Common myeloid progenitor, CD34-positive (primary cell): ENCODE results near the gene ALG9.
"Not testable (repeated sequence)": the region's sequence is repeated elsewhere in the genome, so short reads cannot be mapped to it uniquely, and the experiment has no call there.

ENCODE experiments used
- CTCF ChIA-PET: fragments of 350-600 bp; sonication (Branson Sonifier 250); formaldehyde crosslinking; loops from one replicate; lab custom pipeline; 2021; ENCODE audit warnings: antibody characterized with exemption; lab: Charles Lee
- POLR2A ChIA-PET: fragments of 350-600 bp; sonication (Branson Sonifier 250); formaldehyde crosslinking; loops from one replicate; lab custom pipeline; 2021; ENCODE audit warnings: antibody characterized with exemption; lab: Charles Lee
- DNase-seq, 3 donors: peaks; one replicate each; pipeline versions ENCODE4 v3.0.0 to v3.0.0-alpha.2; 2013
- H3K27ac ChIP-seq, 2 experiments: 1 replicate in 1 of 2; 2 replicates in 1 of 2; pipeline ENCODE4 v1.7.0; 2013; ENCODE audit warnings: inconsistent platforms in 2 of 2, low read length in 2 of 2, mild to moderate bottlenecking in 2 of 2, low read depth in 1 of 2, moderate library complexity in 1 of 2; ENCODE audit not compliant: severe bottlenecking in 2 of 2, insufficient read depth in 1 of 2, poor library complexity in 1 of 2
- H3K27me3 ChIP-seq, 5 experiments: replicated peaks in 2 of 5; 1 replicate in 3 of 5; 2 replicates in 2 of 5; pipeline versions ENCODE4 v1.6.1 to v1.7.0; 2013; ENCODE audit warnings: low read length in 4 of 5, mild to moderate bottlenecking in 2 of 5, moderate library complexity in 2 of 5, inconsistent platforms in 1 of 5; ENCODE audit not compliant: insufficient read depth in 5 of 5, control insufficient read depth in 4 of 5
- H3K36me3 ChIP-seq, 4 experiments: 1 replicate in 2 of 4; 2 replicates in 2 of 4; pipeline versions ENCODE4 v1.6.1 to v1.7.0; 2013; ENCODE audit warnings: low read length in 3 of 4, control low read depth in 1 of 4, mild to moderate bottlenecking in 1 of 4; ENCODE audit not compliant: control insufficient read depth in 4 of 4, insufficient read depth in 4 of 4
- H3K4me1 ChIP-seq, 4 experiments: 1 replicate in 3 of 4; 2 replicates in 1 of 4; pipeline versions ENCODE4 v1.6.1 to v1.7.1; 2013; ENCODE audit warnings: low read length in 3 of 4, mild to moderate bottlenecking in 3 of 4, control low read depth in 1 of 4, inconsistent platforms in 1 of 4, moderate library complexity in 1 of 4; ENCODE audit not compliant: control insufficient read depth in 4 of 4, insufficient read depth in 4 of 4; ENCODE audit errors: control extremely low read depth in 1 of 4
- H3K4me3 ChIP-seq, 7 experiments: 1 replicate in 4 of 7; 2 replicates in 3 of 7; pipeline versions ENCODE4 v1.5.1 to v1.7.0; 2013; ENCODE audit warnings: mild to moderate bottlenecking in 7 of 7, low read length in 6 of 7, moderate library complexity in 6 of 7, inconsistent platforms in 2 of 7, low read depth in 2 of 7, control low read depth in 1 of 7; ENCODE audit not compliant: insufficient read depth in 4 of 7, control insufficient read depth in 1 of 7; ENCODE audit errors: extremely low read depth in 1 of 7
- H3K9me3 ChIP-seq, 5 experiments: 1 replicate in 4 of 5; 2 replicates in 1 of 5; pipeline versions ENCODE4 v1.6.1 to v1.7.1; 2013; ENCODE audit warnings: low read length in 4 of 5, mild to moderate bottlenecking in 2 of 5, inconsistent platforms in 1 of 5, low read depth in 1 of 5, moderate library complexity in 1 of 5; ENCODE audit not compliant: control insufficient read depth in 4 of 5, insufficient read depth in 2 of 5; ENCODE audit errors: control extremely low read depth in 1 of 5
- WGBS: methylation state at CpG from one replicate; pipeline ENCODE4 v1.1.5; 2013; ENCODE audit not compliant: insufficient coverage; 5-methylcytosine and 5-hydroxymethylcytosine counted together

ALG9 gene

GRCh38 chr11:111908639-111909305 lies 37.4 kb upstream of the ALG9 start:
- Histone ChIP-seq H3K4me3 (no peak overlapping the region), H3K36me3 (no peaks in the 10 kb centered on the region), H3K27ac (no peak overlapping the region), H3K4me1 (no peaks in the 10 kb centered on the region), H3K9me3 (peaks cover 0 to 3% (median 0%) of the 10 kb centered on the region in 5 experiments), H3K27me3 (peaks cover 9 to 40% (median 24%) of the 10 kb centered on the region in 5 experiments)
- CTCF ChIA-PET = interaction anchor here (2.2 kb wide), 1 partner anchor 16 kb away, joined by 6 read pairs; no protein-coding TSS in a partner anchor
- POLR2A ChIA-PET = no interaction called here
- DNase-seq = no peak
- WGBS = 92% methylated on average over 5 of the region's 5 CpGs

GRCh38 chr11:111906680-111907079 lies 35.3 kb upstream of the ALG9 start:
- Histone ChIP-seq H3K27me3 (peaks cover 3 to 20% (median 14%) of the 10 kb centered on the region in 5 experiments), H3K9me3 (peaks cover 0 to 3% (median 0%) of the 10 kb centered on the region in 5 experiments), H3K4me1 (no peaks in the 10 kb centered on the region), H3K36me3 (no peaks in the 10 kb centered on the region), H3K27ac (no peak overlapping the region), H3K4me3 (no peak overlapping the region)
- WGBS = no CpG with 5 or more reads among the region's 1 CpG
- CTCF ChIA-PET = no interaction called here
- POLR2A ChIA-PET = no interaction called here
- no peak for DNase-seq

GRCh38 chr11:111905411-111905810 lies 34.0 kb upstream of the ALG9 start:
- CTCF ChIA-PET = interaction anchor here (0.8 kb wide), 1 partner anchor 8 kb away, joined by 3 read pairs; no protein-coding TSS in a partner anchor
- Histone ChIP-seq H3K4me1 (no peaks in the 10 kb centered on the region), H3K9me3 (peaks cover 0 to 3% (median 0%) of the 10 kb centered on the region in 5 experiments), H3K36me3 (no peaks in the 10 kb centered on the region), H3K27me3 (peaks cover 0 to 8% (median 5%) of the 10 kb centered on the region in 5 experiments), H3K27ac (no peak overlapping the region), H3K4me3 (no peak overlapping the region)
- WGBS = 73% methylated on average over 2 of the region's 2 CpGs
- no peak for DNase-seq
- POLR2A ChIA-PET = no interaction called here

- ChIA-PET CTCF (no interaction called here), POLR2A (no interaction called here)
- Histone ChIP-seq H3K9me3 (no peaks in the 10 kb centered on the region), H3K27me3 (no peaks in the 10 kb centered on the region), H3K4me3 (no peak overlapping the region), H3K4me1 (no peaks in the 10 kb centered on the region), H3K36me3 (peaks cover 0 to 3% (median under 1%) of the 10 kb centered on the region in 4 experiments), H3K27ac (no peak overlapping the region)
- no CpG with 5 or more reads among the region's 2 CpGs for WGBS
- DNase-seq = no peak
Observed at GRCh38 chr11:111886844-111887243, 15.5 kb upstream of the ALG9 start.

- WGBS = 40% methylated on average over 1 of the region's 4 CpGs
Observed at GRCh38 chr11:111886032-111886431, 14.7 kb upstream of the ALG9 start.

GRCh38 chr11:111885053-111885452 lies 13.7 kb upstream of the ALG9 start:
- H3K27ac ChIP-seq, H3K4me3 ChIP-seq, DNase-seq, H3K9me3 ChIP-seq, H3K4me1 ChIP-seq, POLR2A ChIA-PET, H3K36me3 ChIP-seq, H3K27me3 ChIP-seq: not testable (repeated sequence)
- CTCF ChIA-PET = interaction anchor here (0.7 kb wide), 2 partner anchors 23 to 97 kb away, joined by 3 read pairs; no protein-coding TSS in a partner anchor
- WGBS = 100% methylated on average over 1 of the region's 4 CpGs

More at GRCh38 chr11:111886032-111886431, 14.7 kb upstream of the ALG9 start:
- Histone ChIP-seq H3K27me3 (no peaks in the 10 kb centered on the region), H3K4me1 (no peaks in the 10 kb centered on the region), H3K27ac (no peak overlapping the region), H3K9me3 (no peaks in the 10 kb centered on the region), H3K4me3 (no peak overlapping the region), H3K36me3 (peaks cover 0 to 3% (median under 1%) of the 10 kb centered on the region in 4 experiments)
- DNase-seq = no peak
- ChIA-PET CTCF (no interaction called here), POLR2A (no interaction called here)

GRCh38 chr11:111882202-111882601 lies 10.8 kb upstream of the ALG9 start:
- H3K36me3 ChIP-seq = peaks cover 0 to 3% (median under 1%) of the 10 kb centered on the region in 4 experiments
- CTCF ChIA-PET = interaction anchor here (1.3 to 1.9 kb wide), 5 partner anchors 9 to 100 kb away, joined by 3 to 9 read pairs (median 4); partner anchors contain the start of gene ALG9

More at GRCh38 chr11:111882202-111882601, 10.8 kb upstream of the ALG9 start:
- Histone ChIP-seq H3K9me3 (no peaks in the 10 kb centered on the region), H3K4me1 (peaks cover 6 to 15% (median 12%) of the 10 kb centered on the region in 4 experiments), H3K4me3 (no peak overlapping the region), H3K27me3 (no peaks in the 10 kb centered on the region), H3K27ac (no peak overlapping the region)
- DNase-seq = no peak
- POLR2A ChIA-PET = no interaction called here
- WGBS = 100% methylated on average over 4 of the region's 5 CpGs
